ENCODE data around the gene ABHD1.
"Not testable (repeated sequence)": the region's sequence is repeated elsewhere in the genome, so short reads cannot be mapped to it uniquely, and the experiment has no call there.

ABHD1 gene

GRCh38 chr2:27174638-27175037 is 51.0 kb downstream of the ABHD1 start:
- no peak for DNase-seq

- no peak for DNase-seq
Observed at GRCh38 chr2:27175330-27175729, 51.7 kb downstream of the ABHD1 start.

- DNase-seq, result not testable (repeated sequence)
Observed at GRCh38 chr2:27175781-27176180, 52.2 kb downstream of the ABHD1 start.

- DNase-seq, result no peak
Observed at GRCh38 chr2:27177441-27178351, 54.1 kb downstream of the ABHD1 start.

GRCh38 chr2:27178469-27178868 is 54.9 kb downstream of the ABHD1 start:
- DNase-seq, result no peak

- no peak for DNase-seq
Observed at GRCh38 chr2:27179344-27180000, 55.9 kb downstream of the ABHD1 start.

Data from activated CD4-positive, CD25-positive, alpha-beta regulatory T cell (primary cell).